NT2/D1 (cell line): ENCODE results near the gene MANSC4.

Experiments used
- YY1 ChIP-seq: IDR thresholded peaks from 2 replicates; pipeline ENCODE4 v1.6.1; 2011; ENCODE audit not compliant: insufficient read length, insufficient read depth
- ZNF274 ChIP-seq: IDR thresholded peaks from 2 replicates; pipeline ENCODE4 v1.6.1; 2011; ENCODE audit warnings: mild to moderate bottlenecking, low read depth, low read length

- TF ChIP-seq YY1 (no peak), ZNF274 (no peak)
Observed at GRCh38 chr12:27800819-27801218, 20.8 kb upstream of the MANSC4 start.
